Prostate gland (tissue), 2 donors: Measurements from ENCODE around the gene APBA3.

Source experiments
- CTCF ChIP-seq, 4 experiments: fragments of 200-600 bp in 2 of 4; fragments of 450-650 bp in 2 of 4; sonication (generic) in 2 of 4; IDR thresholded peaks; 1 replicate in 3 of 4; 2 replicates in 1 of 4; pipeline ENCODE4 v1.5.1; 2016 to 2019; ENCODE audit warnings: antibody characterized with exemption in 4 of 4, mild to moderate bottlenecking in 2 of 4, moderate library complexity in 2 of 4
- POLR2A ChIP-seq: fragments of 450-650 bp; IDR thresholded peaks from one replicate; pipeline ENCODE4 v1.6.1; 2016; ENCODE audit warnings: antibody characterized with exemption, mild to moderate bottlenecking
- POLR2AphosphoS5 ChIP-seq: sonication (generic); formaldehyde crosslinking; IDR thresholded peaks from one replicate; pipeline ENCODE4 v1.6.1; 2017; ENCODE audit warnings: antibody characterized with exemption

- TF ChIP-seq CTCF (IDR thresholded peaks at IDR 0.05) (no peak), POLR2A (no peak), POLR2AphosphoS5 (no peak)
Observed at GRCh38 chr19:3790209-3790734, 28.8 kb upstream of the APBA3 start.
